ENCODE measurements around the gene HOXD12.

Gene HOXD12

GRCh38 chr2:176122683-176123410 lies 23.3 kb downstream of the HOXD12 start, which contains the start of gene HOXD9:
HOXD9 (plus strand) TSS chr2:176122719; CDS start chr2:176122769, 50 bp downstream.
- DNase-seq, result no peak

- no peak for DNase-seq
Observed at GRCh38 chr2:176123411-176124109, 24.0 kb downstream of the HOXD12 start.

- no peak for DNase-seq
Observed at GRCh38 chr2:176124110-176124946, 24.7 kb downstream of the HOXD12 start.

- DNase-seq, result no peak
Observed at GRCh38 chr2:176124947-176125771, 25.6 kb downstream of the HOXD12 start.

- DNase-seq, result no peak
Observed at GRCh38 chr2:176125772-176126054, 26.1 kb downstream of the HOXD12 start.

- peak; percentile 66 for DNase-seq
Observed at GRCh38 chr2:176126929-176127773, 27.6 kb downstream of the HOXD12 start.

- no peak for DNase-seq
Observed at GRCh38 chr2:176127774-176128072, 28.1 kb downstream of the HOXD12 start.

GRCh38 chr2:176128172-176128981 lies 28.8 kb downstream of the HOXD12 start:
- DNase-seq, result no peak

GRCh38 chr2:176128982-176129796 lies 29.6 kb downstream of the HOXD12 start, which contains the start of gene HOXD8:
HOXD8 (plus strand) TSS chr2:176129705; CDS start chr2:176130367, 662 bp downstream.
- peak; percentile 34 for DNase-seq

- no peak for DNase-seq
Observed at GRCh38 chr2:176129813-176130146, 30.2 kb downstream of the HOXD12 start.

GRCh38 chr2:176130147-176130956 lies 30.8 kb downstream of the HOXD12 start:
- DNase-seq, result peak; percentile 29

- DNase-seq, result no peak
Observed at GRCh38 chr2:176130957-176131847, 31.6 kb downstream of the HOXD12 start.

GRCh38 chr2:176131848-176132158 lies 32.2 kb downstream of the HOXD12 start:
- no peak for DNase-seq

GRCh38 chr2:176132205-176133171 lies 32.9 kb downstream of the HOXD12 start:
- no peak for DNase-seq

- DNase-seq, result no peak
Observed at GRCh38 chr2:176133389-176133788, 33.8 kb downstream of the HOXD12 start.

- DNase-seq, result no peak
Observed at GRCh38 chr2:176134035-176134434, 34.4 kb downstream of the HOXD12 start.

- peak; percentile 49 for DNase-seq
Observed at GRCh38 chr2:176135035-176135440, 35.4 kb downstream of the HOXD12 start.
